Stimulated activated CD4-positive, alpha-beta T cell treated with anti-CD3 and anti-CD28 coated beads, Interleukin-1b, Interleukin-23, amount 100 ng/mL, for 24 hours (primary cell): ENCODE results near the gene MARK4.
A peak's percentile ranks its signal among the peaks of the same experiment; 100 is the strongest.
"Not testable (repeated sequence)": the region's sequence is repeated elsewhere in the genome, so short reads cannot be mapped to it uniquely, and the experiment has no call there.

Source experiments
- DNase-seq, 4 experiments: peaks; one replicate each; pipeline ENCODE4 v3.0.0-alpha.2; 2020; ENCODE audit warnings: low read depth in 4 of 4, low spot score in 1 of 4

MARK4 gene

DNA sequence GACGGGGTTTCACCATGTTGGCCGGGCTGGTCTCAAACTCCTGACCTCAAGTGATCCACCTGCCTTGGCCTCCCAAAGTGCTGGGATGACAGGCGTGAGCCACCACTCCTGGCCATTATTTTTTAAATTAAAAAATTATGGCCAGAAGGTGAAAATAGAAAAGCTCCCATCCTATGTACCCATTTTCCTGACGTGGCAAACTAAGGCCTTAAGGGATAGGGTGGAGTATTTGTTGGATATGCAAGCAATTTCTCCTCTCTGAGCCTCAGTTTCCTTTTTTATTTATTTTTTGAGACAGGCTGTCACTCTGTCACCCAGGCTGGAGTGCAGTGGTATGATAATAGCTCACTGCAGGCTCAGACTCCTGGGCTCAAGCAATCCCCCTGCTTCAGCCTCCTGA, 83.8 kb downstream of the MARK4 start:
- DNase-seq, result not testable (repeated sequence)

- no peak for DNase-seq
Measured at GRCh38 chr19:45336696-45337251, 85.7 kb downstream of the MARK4 start.

DNA sequence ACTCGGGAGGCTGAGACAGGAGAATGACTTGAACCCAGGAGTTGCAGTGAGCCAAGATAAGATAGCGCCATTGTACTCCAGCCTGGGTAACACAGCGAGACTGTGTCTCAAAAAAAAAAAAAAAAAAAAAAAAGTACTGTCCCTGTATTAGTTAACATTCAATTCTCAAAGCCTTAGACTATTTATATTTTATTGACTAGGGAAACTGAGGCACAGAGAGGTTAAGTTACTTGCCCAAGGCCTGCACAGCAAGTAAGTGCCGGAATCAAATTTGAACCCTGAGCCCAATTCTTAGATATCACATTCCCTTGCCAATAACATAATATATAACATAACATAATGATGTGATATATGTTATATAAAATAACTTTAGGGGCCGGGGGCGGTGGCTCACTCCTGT, 88.6 kb downstream of the MARK4 start:
- DNase-seq, result no peak

DNA sequence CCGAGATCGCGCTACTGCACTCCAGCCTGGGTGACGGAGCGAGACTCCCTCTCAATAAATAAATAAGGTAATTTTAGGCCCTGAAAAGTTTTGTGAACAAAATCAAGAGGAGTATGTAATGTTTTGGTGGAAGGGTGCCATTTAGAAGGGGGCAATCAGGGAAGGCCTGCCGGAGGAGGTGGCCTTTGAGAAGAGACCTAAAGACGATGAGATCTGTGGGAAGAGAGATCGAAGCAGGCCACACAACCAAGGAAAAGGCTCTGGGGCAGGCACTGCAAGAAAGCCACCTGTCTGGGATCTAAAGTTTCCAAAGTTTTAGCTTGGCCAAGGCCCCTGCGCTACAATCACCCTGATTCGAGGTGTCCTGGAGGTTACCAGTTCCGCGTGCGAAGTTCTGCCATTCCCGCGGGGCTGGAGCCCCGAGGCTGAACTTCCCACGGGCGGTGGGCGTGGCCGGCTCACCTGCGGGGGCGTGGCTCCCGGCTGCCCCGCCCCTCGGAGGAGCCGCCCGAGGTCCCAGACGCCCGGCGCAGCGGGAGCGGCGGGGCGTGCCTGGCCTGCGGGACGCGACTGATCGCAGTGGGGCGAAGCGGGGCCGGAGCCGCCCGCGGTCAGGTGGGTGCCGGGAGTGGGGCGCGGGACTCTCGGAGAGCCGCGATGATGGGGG, 89.3 kb downstream of the MARK4 start, which contains the start of gene KLC3:
KLC3 (plus strand) TSS at position 519 of the 667 bp plus-strand sequence. CDS start 4,792 bp downstream, outside the sequence.
- peak in 3 of 4 experiments; percentile 9 to 26 (median 10) for DNase-seq

DNA sequence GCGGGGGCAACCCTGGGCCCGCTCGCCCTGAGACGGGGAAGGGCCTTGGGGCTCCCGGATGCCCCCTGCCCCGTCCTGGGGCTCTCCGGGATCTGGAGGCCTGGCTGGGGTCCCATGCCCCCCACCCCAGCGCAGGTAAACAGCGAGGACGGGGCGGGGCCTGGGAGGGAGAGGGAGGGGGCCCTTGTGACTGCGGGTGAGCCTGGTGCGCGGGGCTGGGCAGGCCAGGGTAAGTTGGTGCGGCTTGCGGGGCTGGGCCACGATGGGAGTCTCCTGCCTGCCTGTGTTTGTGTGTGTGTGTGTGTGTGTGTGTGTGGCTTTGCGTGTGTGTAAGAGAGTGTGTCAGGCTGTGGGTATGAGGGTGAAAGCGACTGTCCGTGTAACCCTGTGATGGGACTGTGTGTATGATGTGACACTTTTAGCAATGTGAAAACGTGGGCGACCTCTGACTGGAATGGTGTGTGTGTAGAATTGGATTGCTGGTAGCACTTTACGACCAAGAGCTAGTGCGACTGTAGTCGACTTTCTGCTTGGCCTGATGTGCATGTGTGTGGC, 89.9 kb downstream of the MARK4 start:
- no peak for DNase-seq

DNA sequence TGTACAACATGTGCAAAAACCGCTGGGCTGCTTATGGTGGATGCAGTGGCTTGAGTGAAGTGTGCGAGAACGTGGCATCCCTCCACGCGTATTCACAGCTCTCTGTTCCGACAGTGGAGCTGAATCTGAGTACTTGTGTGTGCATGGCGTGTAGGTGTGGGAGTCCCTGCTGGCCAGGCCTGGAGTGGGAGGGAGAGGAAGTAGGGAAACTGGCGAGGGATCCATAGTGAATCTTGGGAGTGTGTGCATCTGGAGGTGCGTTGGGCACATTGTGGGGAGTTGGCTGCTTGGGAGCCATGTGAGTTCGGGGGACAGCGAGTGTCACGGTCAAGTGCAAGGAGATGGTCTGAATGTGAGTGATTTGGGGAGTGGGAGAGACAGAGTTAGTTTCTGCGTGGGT, 91.8 kb downstream of the MARK4 start:
- DNase-seq, result no peak

DNA sequence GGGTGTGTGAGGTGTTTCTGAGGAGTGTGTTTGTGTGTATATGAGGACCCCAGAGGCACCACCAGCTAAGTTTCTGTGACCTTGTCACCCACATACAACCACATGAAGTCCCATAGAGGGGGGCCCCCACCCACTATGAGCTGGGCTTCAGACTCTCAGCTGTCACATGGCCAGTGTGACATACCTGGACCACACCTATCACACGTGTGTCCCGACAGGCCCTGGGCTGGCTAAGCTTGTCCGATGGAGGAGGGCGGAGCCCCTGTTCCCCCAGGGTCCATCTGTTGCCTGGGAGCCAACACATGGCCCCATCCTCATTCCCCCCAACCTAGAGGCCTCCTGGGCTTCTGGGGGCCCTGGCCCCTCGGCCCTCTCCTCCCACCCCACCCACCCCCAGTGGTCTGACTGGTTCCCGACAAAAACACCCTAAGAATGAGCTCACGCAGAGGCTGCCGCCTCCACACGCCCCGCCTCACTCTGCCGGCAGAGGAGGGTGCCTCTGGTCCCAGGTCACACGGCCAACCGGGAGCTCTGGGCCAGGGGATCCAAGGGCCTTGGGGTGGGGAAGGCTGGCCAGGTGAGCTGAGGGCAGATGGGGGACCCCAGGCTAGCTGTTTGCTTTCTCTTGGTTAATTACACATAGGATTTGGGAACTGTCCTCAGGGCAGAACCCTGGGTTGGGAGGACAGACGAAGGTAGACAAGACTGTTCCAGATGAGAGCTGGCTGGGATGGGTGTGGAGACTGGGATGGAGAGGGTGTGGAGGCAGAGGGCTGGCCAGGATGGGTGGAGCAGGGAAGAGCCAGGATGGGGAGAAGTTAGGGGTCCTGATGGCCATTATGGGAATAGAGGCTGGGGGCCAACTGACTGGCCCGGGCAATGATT, 93.8 kb downstream of the MARK4 start:
- DNase-seq, result no peak

GRCh38 chr19:45345506-45345860, 94.4 kb downstream of the MARK4 start:
- DNase-seq, result no peak

DNA sequence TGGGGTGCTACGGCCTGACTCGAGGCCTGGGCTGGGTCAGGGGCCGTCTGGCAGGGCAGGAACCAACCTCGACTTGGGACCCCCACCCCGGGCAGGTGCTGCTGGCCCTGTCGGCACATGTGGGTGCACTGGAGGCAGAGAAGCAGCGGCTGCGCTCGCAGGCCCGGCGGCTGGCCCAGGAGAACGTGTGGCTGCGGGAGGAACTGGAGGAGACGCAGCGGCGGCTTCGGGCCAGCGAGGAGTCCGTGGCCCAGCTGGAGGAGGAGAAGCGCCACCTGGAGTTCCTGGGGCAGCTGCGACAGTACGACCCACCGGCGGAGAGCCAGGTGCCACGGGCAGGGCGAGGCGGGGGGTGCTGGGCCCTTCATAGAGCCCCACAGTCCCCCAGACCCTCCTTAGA, 95.4 kb downstream of the MARK4 start:
- DNase-seq, result no peak

- no peak for DNase-seq
Measured at GRCh38 chr19:45347570-45348366, 96.7 kb downstream of the MARK4 start.

GRCh38 chr19:45348367-45349125, 97.5 kb downstream of the MARK4 start:
- no peak for DNase-seq

DNA sequence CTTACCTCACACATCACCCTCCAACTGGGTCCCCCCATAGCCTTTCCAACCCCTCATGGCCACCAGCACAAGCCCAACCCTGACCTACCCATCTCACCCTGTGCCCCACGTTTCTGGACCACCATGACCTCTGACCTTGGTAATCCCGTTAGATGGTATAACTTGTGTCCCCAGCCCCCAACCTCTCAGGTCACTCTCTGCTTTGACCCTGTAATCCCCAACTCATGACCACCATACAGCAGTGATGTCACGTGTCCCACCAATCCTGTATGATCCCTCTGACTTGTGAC, 98.0 kb downstream of the MARK4 start:
- DNase-seq, result no peak

DNA sequence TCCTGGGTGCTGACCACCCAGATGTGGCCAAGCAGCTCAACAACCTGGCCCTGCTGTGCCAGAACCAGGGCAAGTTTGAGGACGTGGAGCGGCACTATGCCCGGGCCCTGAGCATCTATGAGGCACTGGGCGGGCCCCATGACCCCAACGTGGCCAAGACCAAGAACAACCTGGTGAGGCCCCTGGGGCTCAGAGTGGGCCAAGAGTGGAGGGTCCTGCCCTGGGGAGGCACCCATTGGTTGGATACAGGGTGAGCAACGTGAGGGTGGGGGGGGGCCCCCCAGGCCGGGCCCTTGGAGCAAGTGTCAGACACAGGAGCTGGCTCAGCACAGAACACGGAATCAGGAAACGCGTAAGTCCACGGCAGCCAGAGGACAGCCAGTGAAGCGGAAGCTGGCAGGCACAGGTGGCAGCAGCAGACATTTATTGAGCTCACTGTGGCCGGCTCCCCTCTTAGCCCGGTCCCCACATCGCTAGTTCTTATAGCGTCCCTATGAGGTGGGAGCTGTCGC, 98.4 kb downstream of the MARK4 start:
- DNase-seq, result no peak

- no peak for DNase-seq
Measured at GRCh38 chr19:45350477-45351058, 99.5 kb downstream of the MARK4 start.

GRCh38 chr19:45351401-45351952, 100.4 kb downstream of the MARK4 start:
- no peak for DNase-seq

- no peak for DNase-seq
Measured at GRCh38 chr19:45352062-45352461, 101.0 kb downstream of the MARK4 start.

GRCh38 chr19:45352471-45352870, 101.4 kb downstream of the MARK4 start:
- no peak for DNase-seq

DNA sequence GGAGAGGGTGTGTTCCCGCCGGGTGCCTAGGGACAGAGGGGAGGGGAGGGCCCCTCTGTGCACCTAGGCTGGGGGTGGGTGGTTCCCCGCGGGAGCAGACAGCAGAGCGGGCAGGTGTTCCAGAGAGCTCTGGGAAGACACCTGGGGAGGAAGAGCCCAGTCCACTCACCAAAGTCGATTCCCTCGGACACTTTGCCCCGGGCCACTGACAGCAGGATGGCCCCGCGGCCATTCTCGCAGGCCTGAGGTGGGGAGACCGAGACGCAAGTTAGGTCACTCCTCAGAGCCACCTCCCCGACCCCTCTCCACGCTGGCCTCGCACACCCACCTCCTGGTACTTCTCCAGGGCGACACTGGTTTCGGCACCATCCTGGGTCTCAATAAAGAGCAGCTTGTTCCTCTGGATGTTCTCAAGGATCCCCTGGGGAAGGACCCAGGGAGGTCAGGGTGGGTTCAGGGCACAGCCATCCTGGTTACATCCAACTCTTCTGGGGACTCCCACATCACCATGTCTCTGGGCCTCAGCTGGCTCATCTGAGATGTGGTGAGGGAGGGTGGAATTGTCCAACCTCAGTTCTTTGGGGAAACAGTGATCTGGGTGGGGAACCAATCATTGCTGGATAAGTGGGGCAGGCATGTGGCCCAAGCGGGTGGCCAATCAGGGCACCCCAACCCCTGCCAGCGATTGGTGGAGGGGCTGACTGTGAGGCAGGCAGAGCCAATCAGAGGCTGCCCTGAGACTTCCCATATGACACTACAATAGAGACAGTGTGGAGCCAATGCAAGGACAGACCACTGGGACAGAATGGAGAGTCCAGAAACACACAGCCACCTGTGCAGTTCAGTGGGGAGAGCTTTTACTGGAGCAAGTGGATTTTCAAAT, 102.1 kb downstream of the MARK4 start:
- DNase-seq, result no peak
